ENCODE results near the gene ACR. TPM values are rescaled to one million over a fixed set of nuclear protein-coding genes. Genes with fewer than 3 reads are reported as not detected.
A peak's percentile ranks its signal among the peaks of the same experiment; 100 is the strongest.

The ACR gene
- total RNA-seq, 1 experiment from 2014 or later: not detected

DNA sequence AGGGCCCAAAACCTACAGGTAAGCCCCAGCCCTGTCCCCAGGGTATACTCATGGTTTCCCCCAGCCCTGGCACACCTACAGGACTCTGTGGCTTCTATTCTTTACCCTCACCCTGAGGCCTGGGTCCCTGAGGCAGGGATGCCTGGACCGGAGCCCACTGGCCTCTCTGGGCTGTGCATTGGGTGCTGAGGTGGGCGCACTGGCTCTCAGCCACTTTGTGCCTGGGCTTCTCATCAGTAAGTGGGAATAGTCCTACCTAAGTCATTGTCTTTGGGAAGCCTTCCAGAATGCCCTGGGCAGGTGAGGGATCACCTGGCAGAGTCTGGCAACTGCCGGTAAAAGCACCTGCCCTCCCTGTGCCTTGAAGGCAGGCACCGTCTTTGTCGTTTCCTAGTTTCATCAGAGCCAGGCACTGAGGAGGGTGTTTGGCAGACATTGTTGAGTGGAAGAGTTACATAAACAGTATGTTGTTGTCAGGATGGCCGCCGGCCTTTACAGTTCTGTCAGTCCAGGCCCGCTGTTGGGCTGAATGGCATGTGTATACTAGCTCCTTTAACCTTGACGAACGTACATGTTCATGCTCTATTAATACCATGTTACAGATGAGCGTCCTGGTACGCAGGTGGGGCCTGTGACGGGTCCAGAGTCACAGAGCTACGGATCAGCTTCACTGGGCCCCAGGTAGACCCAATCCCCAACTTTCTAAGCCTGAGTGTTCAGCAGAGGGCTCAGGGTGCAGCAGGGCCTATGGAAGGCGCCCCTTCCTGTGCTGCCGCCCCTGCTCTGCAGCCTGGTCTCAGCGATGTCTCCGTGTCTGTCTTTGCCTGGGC lies 42.4 kb upstream of the ACR start:
- H3K27ac ChIP-seq: no peak overlapping the region
- CTCF ChIA-PET: no interaction called here
- POLR2A ChIA-PET (ENCODE audit: unreplicated experiment): no interaction called here
- no peaks in the 10 kb centered on the region for H4K20me1 ChIP-seq (ENCODE audit: insufficient read depth)
- BruUV-seq (replicated peaks): no TSS peak
- H3K4me2 ChIP-seq: no peak overlapping the region
- no peak for TF ChIP-seq EZH2 (IDR thresholded peaks at IDR 0.05; ENCODE audit: low read depth)
- TF ChIP-seq, protein P1, sequence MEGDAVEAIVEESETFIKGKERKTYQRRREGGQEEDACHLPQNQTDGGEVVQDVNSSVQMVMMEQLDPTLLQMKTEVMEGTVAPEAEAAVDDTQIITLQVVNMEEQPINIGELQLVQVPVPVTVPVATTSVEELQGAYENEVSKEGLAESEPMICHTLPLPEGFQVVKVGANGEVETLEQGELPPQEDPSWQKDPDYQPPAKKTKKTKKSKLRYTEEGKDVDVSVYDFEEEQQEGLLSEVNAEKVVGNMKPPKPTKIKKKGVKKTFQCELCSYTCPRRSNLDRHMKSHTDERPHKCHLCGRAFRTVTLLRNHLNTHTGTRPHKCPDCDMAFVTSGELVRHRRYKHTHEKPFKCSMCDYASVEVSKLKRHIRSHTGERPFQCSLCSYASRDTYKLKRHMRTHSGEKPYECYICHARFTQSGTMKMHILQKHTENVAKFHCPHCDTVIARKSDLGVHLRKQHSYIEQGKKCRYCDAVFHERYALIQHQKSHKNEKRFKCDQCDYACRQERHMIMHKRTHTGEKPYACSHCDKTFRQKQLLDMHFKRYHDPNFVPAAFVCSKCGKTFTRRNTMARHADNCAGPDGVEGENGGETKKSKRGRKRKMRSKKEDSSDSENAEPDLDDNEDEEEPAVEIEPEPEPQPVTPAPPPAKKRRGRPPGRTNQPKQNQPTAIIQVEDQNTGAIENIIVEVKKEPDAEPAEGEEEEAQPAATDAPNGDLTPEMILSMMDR (conservative IDR thresholded peaks at IDR 0.05): no peak
- H3K79me2 ChIP-seq (ENCODE audit: low read depth): no peaks in the 10 kb centered on the region
- H3K27me3 ChIP-seq (ENCODE audit: insufficient read depth, low read depth): no peaks in the 10 kb centered on the region
- no peak for DNase-seq
- H3K9me2 ChIP-seq (ENCODE audit: insufficient read depth): no peaks in the 10 kb centered on the region
- intact Hi-C loops (cut with micrococcal nuclease; ENCODE audit: unreplicated experiment): no loop called here
- H2AFZ ChIP-seq: no peak overlapping the region
- no peak overlapping the region for H3K4me3 ChIP-seq
- 0 out of 2 replicates have a peak, but pooled peaks cover 4% of the 10 kb centered on the region for H3K4me1 ChIP-seq (replicated peaks; ENCODE audit: insufficient read depth)
- H3K9me3 ChIP-seq (ENCODE audit: insufficient read depth, low read depth): no peaks in the 10 kb centered on the region; the same call in 1 of the 2 replicates
- peaks cover 23% of the 10 kb centered on the region for H3F3A ChIP-seq (ENCODE audit: insufficient read depth, low read depth)
- no peaks in the 10 kb centered on the region for H3K36me3 ChIP-seq (ENCODE audit: low read depth)

DNA sequence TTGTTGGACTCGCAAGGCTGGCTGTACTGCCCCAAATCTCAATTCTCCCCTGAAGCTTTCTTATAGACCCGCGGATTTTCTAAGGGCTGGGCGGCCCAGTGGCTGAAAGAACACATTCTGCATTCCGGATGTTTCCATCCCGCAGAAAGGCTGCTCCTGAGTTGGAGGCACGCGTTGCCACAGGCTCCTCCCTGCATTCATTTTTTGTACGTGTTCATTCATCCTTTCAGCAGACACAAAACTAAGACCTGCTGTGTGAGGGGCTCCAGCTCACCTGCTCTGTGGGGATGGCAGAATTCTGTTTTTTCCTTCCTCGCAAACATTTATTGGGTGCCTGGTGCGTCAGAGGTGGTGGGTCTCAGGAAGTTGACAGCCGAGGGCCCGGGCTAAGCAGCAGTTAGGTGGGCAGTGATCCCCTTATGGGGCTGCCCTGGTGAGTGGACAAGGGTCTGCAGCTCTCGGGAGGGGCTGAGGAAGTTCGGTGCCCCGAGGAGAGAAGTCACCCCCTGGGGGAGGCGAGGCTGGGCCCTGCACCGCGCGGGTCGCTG lies 41.7 kb upstream of the ACR start:
- Histone ChIP-seq H3K79me2 (ENCODE audit: low read depth) (no peaks in the 10 kb centered on the region), H3K9me3 (ENCODE audit: insufficient read depth, low read depth) (no peaks in the 10 kb centered on the region; the same call in 1 of the 2 replicates), H3K4me1 (replicated peaks; ENCODE audit: insufficient read depth) (0 out of 2 replicates have a peak, but pooled peaks cover 4% of the 10 kb centered on the region), H3K27me3 (ENCODE audit: insufficient read depth, low read depth) (no peaks in the 10 kb centered on the region), H2AFZ (no peak overlapping the region), H3K9me2 (ENCODE audit: insufficient read depth) (no peaks in the 10 kb centered on the region), H3F3A (ENCODE audit: insufficient read depth, low read depth) (peaks cover 23% of the 10 kb centered on the region), H3K27ac (no peak overlapping the region), H3K4me2 (no peak overlapping the region), H4K20me1 (ENCODE audit: insufficient read depth) (no peaks in the 10 kb centered on the region), H3K36me3 (ENCODE audit: low read depth) (no peaks in the 10 kb centered on the region), H3K4me3 (no peak overlapping the region)
- BruUV-seq (replicated peaks): no TSS peak
- TF ChIP-seq EZH2 (IDR thresholded peaks at IDR 0.05; ENCODE audit: low read depth): no peak
- CTCF ChIA-PET: no interaction called here
- intact Hi-C loops (cut with micrococcal nuclease; ENCODE audit: unreplicated experiment): no loop called here
- POLR2A ChIA-PET (ENCODE audit: unreplicated experiment): no interaction called here
- DNase-seq: no peak

DNA sequence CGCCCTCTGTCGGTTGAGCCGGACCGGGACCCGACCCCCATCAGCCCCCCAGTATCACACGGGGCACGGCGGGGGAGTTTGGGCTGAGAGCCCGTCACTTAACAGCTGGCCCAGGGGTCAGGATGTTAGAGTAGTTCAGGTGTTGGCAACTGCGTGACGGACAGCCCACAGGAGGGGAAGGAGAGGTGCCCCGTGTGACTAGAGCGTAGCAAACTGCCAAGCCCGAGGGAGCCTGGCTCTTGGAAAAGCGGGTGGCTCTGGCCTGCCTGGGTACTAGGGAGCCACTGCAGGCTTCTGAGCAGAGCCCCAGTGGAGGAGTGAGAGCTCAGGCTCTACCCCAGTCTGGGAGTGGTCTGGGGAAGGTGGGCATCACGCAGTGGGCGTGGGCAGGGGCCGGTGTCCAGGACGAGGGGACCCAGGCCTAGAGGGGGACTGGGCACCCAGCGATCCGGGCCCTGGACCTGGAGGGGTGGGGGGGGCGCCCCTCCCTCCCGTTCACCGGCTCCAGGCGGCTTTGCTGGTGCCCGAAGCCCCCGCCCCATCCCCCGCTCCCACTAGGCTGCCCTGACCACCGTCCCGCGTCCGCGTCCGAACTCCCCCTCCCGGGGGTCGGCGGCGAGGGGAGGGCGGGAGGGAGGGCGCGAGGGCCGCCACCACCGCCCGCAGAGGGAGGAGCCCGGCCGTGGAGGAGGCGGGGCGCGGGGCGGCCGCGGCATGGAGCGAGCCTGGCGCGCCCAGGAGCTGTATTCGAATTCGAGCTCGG lies 41.0 kb upstream of the ACR start:
- no peaks in the 10 kb centered on the region for H3K79me2 ChIP-seq (ENCODE audit: low read depth)
- no TSS peak for BruUV-seq (replicated peaks)
- intact Hi-C loops (cut with micrococcal nuclease; ENCODE audit: unreplicated experiment): no loop called here
- H3K9me2 ChIP-seq (ENCODE audit: insufficient read depth): no peaks in the 10 kb centered on the region
- H3K4me3 ChIP-seq: peak overlapping the region; percentile 29; the same call in 1 of the 2 replicates
- 0 out of 2 replicates have a peak, but pooled peaks cover 4% of the 10 kb centered on the region for H3K4me1 ChIP-seq (replicated peaks; ENCODE audit: insufficient read depth)
- peak in 1 of 2 experiments; percentile 27 for DNase-seq
- TF ChIP-seq, protein P1 (conservative IDR thresholded peaks at IDR 0.05): no peak
- no peak for TF ChIP-seq EZH2 (IDR thresholded peaks at IDR 0.05; ENCODE audit: low read depth)
- H3K36me3 ChIP-seq (ENCODE audit: low read depth): no peaks in the 10 kb centered on the region
- CTCF ChIA-PET: no interaction called here
- no peaks in the 10 kb centered on the region for H3K27me3 ChIP-seq (ENCODE audit: insufficient read depth, low read depth)
- H4K20me1 ChIP-seq (ENCODE audit: insufficient read depth): no peaks in the 10 kb centered on the region
- H3K4me2 ChIP-seq: peak overlapping the region; percentile 59
- no peak overlapping the region for H2AFZ ChIP-seq
- peaks cover 20% of the 10 kb centered on the region for H3F3A ChIP-seq (ENCODE audit: insufficient read depth, low read depth)
- POLR2A ChIA-PET (ENCODE audit: unreplicated experiment): no interaction called here
- no peaks in the 10 kb centered on the region for H3K9me3 ChIP-seq (ENCODE audit: insufficient read depth, low read depth)
- H3K27ac ChIP-seq: no peak overlapping the region

All from PC-9 (cell line).